NCI-H82 (cell line): ENCODE measurements around the gene CCDC12.

Experiments used
- DNase-seq: peaks from one replicate; lab custom pipeline; 2025; lab: John Stamatoyannopoulos, UW

Gene CCDC12

DNA sequence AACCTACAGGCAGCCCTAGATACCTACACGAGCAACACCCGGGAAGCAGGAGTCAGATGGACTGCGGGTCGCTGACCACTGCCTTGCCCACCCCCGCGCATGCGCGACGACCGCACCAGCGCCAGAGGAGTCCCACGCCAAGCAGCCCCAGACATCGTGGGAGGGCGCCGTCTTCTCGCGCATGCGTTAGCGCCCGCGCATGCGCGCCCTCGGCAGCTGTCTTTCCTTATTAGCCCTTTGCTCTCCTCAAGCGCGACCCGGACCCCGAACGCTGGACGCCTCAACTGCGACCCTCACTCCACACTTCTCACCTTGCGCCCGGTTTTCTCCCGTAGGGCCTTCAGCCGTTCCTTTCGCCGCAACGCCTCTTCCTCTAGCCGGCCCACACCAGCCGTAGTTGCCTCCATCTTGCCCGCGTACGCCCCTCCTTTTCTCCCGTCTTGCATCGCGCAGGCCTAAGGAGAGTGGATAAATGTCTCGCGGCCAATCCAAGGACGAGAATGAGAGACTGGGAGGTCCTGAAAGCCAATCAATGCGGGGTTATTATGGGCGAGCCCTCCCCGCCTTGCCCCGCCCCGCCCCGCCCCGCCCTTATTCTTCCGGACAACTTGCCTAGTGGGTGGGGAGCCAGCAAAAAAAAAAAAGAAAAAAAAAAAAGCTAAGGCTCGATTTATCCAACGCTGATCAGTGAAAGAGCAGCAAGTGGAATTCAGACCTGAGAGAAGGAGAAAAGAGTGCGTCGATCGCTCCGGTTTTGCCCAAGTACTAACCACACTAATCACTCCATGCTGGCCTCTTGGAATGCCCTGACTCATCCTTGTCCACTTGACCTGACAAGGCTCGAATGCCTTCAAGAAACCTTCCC lies at the start of gene CCDC12:
Gene CCDC12 (minus strand): TSS at position 420 of the 865 bp plus-strand sequence. CDS start 13 bp downstream, at position 407.
- peak; percentile 97 for DNase-seq

DNA sequence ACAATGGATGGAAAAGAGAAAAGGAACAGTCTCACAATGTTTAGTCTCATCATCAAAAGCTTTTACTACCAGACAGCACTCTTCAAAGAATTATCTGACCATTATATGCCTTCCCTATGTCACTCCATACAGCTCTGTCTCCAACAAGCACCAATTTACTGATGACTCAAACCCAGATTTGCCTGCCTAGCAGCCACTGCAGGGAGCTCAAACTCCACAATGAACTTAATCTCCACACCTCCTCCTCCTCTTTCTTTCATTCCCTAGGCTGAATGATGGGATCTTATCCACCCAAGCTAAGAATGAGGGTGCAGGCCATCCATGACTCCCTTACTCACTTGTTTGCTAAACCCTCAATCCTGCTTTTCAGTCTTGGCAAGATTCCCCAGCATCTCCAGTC lies 48.4 kb upstream of the CCDC12 start:
- no peak for DNase-seq

DNA sequence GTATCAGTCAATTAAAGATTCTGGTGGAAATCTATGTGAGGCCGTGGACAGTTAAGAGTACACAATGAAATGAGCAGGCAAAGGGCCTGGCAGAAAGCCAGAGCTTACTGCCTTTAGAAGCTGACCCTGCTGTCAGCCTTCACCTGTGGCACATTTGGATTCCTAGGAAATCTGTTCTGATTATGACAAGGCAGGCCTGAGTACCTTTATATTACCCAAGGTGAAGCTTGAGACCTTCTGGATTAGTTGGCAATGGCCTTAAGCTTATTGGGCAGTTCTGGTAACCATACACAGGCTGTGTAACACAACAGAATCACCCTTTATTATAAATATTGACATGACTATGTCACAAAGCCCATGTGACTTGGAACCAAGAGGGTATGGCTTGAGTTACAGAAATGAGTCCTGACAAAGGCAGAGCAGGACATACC lies 46.1 kb upstream of the CCDC12 start:
- DNase-seq, result peak; percentile 72

DNA sequence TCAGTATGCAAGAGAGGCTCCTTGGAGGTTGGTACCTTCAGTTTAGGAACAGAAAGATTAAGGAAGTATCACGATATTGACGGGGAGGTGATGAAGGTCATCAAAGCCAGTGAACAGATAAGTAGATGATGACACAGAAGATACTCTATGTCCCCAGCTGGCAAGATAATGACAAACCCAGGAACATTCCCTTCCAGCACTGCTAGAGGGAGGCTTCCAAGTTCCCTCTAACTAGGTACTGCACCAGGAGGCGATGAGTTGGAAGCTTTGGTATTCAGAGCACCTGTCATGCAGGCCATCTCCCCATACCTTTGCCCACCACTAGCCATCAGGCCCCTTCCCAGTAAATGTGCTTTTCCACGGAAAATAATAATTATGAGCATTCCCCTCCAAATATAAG lies 43.8 kb upstream of the CCDC12 start:
- DNase-seq, result no peak

DNA sequence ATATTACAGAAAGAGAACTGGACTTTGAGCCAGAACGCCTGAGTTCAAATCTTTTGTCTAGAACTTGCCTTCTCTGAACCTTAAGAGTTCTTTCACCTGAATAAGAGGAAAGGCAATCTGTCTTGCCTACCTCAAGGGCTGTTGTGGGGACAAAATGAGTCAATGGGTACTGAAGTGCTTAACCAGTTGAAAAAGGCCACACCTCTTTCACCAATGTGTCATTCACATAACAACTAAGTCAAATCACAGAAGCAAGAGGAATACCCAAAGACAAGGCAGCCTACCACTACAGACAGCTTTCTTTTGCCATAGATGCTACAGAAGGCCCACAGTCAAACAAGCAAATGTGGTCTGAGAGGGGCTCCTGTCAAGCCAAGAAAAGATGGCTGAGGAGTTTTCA lies 42.7 kb upstream of the CCDC12 start:
- DNase-seq, result no peak

DNA sequence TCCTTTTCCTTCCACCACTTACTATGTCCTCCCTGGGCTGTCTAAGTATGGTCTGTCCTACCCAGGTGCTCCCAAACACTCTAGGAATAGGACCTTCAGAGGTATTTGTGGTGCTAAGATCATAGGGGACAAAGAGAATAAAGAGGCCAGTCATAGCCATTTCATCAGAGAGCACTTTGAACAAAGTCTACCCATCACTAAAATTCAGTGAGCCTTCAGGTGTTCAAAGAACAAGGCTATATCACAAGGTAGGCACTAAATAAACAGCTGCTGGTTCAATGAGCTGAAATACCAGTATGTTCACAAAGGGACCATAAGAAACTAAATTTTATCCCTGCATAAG lies 41.7 kb upstream of the CCDC12 start:
- no peak for DNase-seq

DNA sequence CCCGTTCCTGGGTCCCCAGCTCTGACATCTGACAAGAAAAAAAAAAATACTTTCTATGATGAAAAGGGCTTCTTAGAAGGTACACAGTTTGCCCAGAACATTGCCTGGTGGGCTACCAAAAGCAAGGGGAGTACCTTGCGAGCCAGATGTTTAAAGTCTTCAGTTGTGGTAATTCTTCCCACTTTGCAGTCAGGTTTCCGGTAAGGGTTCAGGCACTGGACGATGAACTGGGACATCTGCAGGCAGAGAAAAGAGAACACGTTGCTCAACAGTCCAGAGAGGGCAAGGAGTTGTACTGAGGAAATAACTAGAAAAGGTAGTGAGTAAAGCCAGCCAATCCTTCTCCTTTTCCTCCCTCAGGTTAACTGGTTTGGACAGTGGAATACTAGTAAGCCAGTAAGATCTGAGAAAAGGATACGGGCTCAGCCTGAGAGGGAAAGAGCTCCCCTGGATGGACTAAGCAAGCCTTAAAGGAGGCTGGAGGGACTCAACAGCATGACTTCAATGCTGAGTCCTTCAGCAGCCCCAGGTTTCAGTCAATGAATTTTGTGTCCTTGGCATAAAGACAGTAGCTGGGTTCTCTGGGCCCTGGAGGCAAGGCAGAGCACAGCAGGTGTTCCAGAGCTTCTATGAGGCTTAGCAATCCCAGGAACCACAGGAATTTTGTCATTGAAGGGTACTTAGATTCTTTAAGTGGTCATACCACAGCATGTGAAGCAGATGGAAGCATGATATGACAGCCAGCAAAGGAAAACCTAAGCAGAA lies 41.1 kb upstream of the CCDC12 start:
- no peak for DNase-seq

DNA sequence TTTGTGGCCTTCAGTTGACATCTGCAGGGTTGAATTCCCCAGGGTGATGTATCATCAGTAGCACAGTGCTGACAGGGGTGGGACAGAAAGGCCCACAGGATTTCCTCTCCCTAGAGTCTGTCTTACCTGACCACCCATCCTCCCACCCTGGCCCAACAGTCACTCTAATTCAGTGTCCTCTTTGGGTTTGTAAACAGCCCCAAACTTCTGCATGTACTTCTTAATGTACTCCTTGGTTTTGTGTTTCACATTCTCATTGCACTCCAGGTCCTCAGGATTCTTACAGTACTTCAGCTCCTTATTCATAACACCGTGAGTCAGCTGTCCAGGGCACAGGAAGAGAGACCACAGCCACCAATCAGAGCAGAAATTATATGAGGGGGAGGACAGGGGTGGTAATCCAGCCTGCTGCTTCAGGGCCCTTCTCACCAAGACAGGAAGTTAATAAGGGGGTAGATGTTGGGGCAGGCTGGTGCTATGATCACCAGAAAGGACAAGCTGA lies 40.4 kb upstream of the CCDC12 start:
- no peak for DNase-seq

DNA sequence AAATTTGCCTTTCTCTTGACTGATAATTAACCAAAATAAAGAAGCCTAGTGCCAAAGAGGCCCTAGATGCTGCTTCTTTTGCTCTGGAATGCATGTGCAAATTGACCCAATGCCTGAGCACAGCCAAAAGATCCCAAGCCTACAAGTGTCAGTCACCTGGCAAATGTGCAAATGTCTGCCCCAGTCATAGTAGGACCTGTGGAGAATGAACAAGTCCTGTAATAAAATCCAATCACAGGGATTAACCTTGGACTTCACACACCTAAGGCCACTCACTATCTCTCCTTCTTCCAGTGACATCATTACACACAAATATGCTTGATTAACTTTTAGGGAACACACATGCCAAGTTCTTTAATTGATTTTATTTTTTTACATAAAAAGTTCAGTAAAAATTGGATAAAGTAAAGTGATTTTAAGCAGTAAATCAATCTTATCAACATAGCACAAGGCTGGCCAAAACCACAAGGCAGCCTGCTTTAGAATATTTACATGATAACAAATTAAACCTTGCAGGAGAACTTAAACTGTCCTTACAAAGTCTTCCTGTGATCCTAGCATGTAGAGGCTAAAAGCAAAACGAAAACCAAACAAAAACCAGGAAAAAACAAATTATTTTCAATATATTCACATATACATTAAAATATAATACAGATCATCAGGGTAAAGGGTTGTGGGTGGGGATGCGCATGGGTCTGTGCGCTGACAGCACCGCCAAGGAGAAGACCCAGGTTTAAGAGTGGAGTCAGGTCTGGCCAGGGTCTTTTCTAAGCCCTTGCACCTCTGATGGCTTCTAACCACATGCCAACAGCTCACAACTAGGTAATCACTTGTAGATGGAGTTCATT lies 39.8 kb upstream of the CCDC12 start:
- no peak for DNase-seq

DNA sequence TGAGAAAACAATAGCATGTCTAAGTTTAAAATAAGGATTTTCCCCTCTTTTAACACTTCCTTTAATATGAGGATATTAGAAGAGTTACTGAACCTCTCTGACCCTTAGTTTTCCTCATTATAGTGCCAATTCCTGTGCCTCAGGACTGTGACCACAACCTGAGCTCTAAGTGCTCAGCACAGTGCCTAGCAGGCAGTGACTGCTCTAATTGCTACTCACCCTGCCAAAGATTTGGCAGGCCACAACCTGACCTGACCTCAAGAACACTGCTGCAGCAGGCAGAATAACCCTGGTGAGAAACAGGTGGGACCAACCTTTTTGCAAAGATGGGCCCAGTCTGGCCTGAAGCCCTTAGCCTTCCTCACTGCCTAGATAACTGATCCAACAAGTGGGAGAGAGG lies 38.6 kb upstream of the CCDC12 start:
- no peak for DNase-seq

DNA sequence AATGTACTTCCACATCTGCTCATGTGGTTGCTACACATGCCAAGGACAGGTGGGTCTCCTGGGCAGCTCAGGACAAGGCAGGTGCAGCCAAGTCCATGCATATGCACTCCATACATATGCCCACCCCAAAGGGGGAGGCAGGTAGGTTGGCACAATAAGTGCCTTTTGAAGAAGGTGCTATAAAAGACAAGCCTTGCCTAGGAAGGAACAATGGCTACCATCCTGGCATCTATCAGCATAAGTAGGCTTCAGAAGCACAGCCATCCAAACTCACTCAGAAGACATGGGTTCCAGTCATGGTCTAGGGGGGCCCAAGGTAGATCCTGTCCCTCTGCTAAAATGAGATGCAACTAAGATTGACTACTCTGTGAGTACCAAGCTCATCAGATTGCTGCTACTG lies 37.5 kb upstream of the CCDC12 start:
- DNase-seq, result no peak

DNA sequence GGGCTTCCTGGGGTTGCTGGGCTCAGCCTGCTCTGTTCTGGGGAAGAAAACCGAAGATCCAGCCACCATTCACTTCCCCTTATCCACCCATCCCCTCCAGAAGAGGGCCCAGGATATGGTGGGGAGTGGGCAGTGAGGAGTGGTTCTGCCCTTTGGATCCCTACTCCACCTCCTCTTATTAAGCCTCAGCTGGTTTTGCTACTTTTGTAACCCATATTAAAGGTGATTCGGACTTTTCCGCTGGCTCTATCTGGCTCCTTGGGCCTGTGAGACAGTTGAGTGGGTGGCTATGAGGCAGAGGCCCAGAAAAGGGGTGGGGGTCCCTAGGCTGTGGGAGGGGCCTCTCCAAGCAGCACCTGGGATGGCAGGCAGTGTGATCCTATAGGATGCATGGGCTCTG lies 36.7 kb upstream of the CCDC12 start:
- DNase-seq, result no peak

DNA sequence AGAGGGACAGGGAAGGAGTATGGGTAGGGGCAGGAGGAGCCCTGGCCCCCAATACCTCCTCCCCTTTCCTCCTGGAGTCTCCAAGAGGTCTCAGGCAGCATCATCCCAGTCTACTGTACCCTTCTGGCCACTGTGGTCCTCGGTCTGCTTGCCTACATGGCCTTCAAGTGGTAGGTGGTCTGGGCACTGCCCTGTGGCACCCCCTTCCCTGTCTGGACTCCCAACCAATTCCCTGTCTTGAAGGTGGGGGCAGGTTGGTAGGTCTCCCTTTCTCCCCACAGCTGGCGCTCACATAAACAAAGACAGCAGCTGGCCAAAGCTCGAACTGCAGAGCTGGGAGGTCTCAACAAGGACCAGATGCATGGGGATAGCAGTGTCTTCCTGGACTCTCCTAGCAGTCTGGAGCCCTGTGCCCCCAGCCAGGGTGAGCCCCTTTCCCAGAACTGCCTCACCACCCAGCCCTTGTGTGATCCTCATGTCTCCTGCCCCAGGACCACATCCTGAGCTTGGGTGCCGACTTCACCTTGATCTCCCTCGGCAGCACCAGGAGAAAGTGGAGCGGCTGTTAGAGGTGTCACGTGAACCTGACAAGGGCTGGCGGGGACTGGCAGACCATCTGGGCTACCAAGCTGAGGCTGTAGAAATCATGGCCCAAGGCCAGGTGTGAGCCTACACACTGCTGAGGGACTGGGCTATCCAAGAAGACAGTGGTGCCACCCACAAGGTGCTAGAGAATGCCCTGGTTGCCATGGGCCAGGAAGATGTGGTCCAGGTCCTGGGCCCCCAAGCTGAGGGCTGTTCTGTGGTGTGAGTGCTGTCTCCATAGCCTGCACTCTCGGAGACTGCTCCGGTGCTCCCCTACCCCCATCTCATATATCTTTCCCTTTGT lies 36.0 kb upstream of the CCDC12 start:
- peak; percentile 57 for DNase-seq

DNA sequence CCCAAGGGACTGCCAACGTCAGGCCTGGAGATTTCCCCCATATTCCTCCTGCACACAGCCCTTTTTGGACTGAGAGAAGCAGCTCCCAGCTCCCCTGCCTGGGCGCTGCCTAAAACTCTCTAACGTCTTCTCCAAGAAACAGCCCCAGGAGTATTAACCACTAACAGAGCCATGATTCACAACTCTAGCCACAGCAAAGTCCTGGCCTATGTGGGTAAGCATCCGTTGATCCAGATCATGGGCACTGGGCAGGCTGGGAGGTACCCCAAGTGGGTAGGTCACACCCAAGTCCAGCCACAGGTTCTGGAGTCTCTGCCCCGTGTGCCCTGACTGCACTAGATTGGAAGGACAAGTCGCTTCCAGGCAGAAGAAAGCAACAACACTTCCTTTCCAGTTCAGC lies 34.8 kb upstream of the CCDC12 start:
- DNase-seq, result no peak

DNA sequence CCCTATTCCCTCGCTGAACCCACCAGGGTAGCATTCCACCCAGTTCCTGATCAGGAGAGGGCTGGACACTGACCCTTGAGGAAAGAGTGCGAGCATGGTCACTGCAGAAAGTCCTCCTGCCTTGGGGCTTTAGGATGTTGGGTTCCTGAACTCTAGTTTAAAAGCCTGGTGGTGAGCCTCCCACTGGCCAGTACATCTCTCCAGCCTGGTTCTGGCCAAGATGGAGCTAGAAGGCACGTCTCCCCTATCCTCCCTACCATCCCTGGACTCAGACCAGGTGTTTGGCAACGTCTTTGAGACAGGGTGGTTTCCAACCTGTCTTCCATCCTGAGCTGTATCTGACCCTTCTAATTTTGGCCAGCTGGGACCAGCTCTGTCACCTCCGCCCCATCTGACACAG lies 34.4 kb upstream of the CCDC12 start:
- no peak for DNase-seq

DNA sequence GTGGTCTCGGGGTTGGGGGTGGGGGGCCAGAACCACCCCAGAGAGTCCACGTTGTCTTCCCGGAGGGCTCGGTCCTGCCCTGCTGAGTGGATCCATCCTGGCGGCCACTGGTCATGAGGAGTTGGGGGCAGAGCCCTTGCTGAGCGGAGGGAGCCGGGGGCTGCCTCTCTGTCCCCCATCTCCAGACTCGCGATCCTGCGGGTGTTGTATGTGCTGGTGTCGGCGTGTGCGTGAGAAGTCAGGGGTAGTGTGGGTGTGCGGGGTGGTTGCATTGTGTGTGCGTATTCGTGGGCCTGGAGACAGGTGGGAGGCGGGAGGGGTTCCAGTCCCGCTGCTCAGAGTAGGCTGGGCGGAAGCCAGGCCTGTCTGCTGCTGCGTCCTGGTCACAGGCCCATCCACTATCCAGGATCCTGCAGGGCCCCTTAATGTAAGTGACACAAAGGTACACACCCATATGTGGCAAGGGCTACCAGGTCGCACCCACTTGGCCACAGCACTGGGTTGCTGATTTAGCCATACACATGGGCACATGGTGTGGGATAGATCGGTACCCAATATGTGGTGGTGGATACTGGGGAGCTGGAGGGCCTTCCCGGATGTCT lies 33.7 kb upstream of the CCDC12 start:
- DNase-seq, result no peak

DNA sequence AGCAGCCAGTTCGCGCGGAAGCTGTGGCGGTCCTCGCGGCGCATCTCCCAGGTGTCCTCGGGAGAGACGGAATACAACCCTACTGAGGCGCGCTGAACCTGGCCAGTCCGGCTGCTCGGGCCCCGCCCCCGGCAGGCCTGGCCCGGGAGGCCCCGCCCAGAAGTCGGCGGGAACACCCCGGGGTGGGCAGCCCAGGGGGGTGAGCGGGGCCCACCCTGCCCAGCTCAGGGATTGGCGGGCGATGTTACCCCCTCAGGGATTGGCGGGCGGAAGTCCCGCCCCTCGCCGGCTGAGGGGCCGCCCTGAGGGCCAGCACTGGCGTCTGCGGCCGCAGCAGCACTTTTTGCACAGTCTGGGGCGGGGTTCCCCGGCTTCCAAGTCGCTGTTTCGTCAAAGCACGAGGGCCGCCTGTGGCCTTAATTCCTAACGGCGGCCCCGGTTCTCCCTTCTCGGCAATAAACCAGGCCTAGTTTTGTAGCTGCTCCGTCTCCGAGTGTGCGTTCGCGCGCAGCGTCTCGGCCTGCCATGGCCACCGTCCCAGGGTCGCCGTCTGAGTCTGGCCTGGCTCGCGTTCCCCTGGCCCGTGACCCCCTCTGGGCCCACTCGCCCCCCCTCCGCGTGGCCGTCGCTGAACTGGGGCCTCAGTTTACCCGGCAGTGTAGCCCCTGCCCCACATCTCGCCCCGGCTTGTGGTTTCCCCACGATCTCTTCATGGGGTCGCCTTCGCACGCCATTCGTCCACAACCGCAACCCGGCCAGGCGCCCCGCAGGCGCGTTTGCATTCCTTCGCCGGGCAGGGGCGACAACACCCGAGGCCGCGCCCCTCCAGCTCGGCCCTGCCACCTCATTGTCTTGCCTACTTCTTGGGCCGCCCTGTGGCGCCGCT lies 32.9 kb upstream of the CCDC12 start:
- DNase-seq, result peak; percentile 94

DNA sequence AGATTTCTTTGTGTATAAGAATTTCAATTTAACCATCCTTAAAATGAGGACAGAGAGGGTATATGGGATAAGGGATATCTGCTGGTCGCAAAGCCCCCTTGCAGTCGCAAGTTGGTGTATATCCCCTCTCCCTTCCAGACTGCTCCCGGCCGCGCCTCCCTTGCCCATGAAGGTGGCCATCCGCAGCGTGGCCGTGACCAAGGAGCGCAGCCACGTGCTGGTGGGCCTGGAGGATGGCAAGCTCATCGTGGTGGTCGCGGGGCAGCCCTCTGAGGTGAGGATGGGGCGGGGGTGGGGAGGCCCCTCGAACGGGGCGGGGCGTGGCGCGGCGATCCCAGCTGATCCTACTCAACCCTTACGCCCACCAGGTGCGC lies 32.3 kb upstream of the CCDC12 start:
- DNase-seq, result no peak

DNA sequence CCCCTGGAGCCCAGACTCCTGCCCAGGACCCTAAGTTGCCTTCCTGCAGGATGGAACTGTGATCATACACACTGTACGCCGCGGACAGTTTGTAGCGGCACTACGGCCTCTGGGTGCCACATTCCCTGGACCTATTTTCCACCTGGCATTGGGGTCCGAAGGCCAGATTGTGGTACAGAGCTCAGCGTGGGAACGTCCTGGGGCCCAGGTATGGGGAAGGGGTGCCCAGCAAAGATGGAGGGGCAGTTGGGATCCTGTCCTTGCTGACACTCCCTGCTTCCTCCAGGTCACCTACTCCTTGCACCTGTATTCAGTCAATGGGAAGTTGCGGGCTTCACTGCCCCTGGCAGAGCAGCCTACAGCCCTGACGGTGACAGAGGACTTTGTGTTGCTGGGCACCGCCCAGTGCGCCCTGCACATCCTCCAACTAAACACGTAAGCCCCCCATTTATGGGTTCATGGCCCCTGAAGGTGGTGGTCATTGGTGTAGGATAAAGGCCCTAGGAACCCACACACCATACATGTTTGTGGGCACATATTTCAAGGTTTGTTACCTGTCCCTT lies 31.8 kb upstream of the CCDC12 start:
- DNase-seq, result no peak
